PFSK-1 (cell line): ENCODE data around the gene SETX.

Source experiments
- FOXP2 ChIP-seq: optimal IDR thresholded peaks from 2 replicates; pipeline ENCODE3; 2011; ENCODE audit warnings: borderline replicate concordance, control low read depth, inconsistent platforms; ENCODE audit not compliant: insufficient read depth; ENCODE audit errors: extremely low read length, extremely low read depth
- POLR2AphosphoS5 ChIP-seq: IDR thresholded peaks from 2 replicates; pipeline ENCODE4 v1.6.1; 2012; ENCODE audit warnings: low read depth, mild to moderate bottlenecking, control low read depth, low read length, moderate library complexity
- SIN3A ChIP-seq: IDR thresholded peaks from 2 replicates; pipeline ENCODE4 v1.6.1; 2012; ENCODE audit warnings: mild to moderate bottlenecking, low read length, moderate library complexity, borderline replicate concordance; ENCODE audit not compliant: insufficient read depth
- TAF1 ChIP-seq: IDR thresholded peaks from 2 replicates; pipeline ENCODE4 v1.6.1; 2012; ENCODE audit warnings: low read length, control low read depth, borderline replicate concordance; ENCODE audit not compliant: insufficient read depth
- TF ChIP-seq, protein P1 (sequence below), 2 experiments: IDR thresholded peaks; 2 replicates each; pipeline versions ENCODE4 v1.6.1 to v1.8.0; 2011 to 2012; ENCODE audit warnings: low read depth in 2 of 2, low read length in 2 of 2, control low read depth in 1 of 2, inconsistent platforms in 1 of 2, mild to moderate bottlenecking in 1 of 2, moderate library complexity in 1 of 2; ENCODE audit not compliant: insufficient read depth in 1 of 2

Gene SETX

DNA sequence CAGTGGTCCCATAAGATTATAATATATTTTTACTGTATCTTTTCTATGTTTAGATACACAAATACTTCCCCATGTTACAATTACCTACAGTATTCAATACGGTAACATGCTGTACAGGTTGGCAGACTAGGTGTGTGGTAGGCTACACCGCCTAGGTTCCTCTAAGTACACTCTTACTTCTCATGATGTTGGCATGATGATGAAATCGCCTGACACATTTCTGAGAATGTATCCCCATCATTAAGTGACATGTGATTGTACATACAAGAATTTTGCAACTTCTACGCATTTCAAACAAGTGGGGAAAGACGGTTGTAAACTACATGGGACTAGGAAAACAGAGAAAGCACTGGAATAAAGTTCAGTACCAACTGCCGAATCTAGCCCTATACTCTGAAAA lies 53.3 kb downstream of the SETX start:
- no peak for TF ChIP-seq POLR2AphosphoS5
- no peak for TF ChIP-seq TAF1
- no peak for TF ChIP-seq SIN3A
- TF ChIP-seq FOXP2 = no peak
- TF ChIP-seq, protein P1, sequence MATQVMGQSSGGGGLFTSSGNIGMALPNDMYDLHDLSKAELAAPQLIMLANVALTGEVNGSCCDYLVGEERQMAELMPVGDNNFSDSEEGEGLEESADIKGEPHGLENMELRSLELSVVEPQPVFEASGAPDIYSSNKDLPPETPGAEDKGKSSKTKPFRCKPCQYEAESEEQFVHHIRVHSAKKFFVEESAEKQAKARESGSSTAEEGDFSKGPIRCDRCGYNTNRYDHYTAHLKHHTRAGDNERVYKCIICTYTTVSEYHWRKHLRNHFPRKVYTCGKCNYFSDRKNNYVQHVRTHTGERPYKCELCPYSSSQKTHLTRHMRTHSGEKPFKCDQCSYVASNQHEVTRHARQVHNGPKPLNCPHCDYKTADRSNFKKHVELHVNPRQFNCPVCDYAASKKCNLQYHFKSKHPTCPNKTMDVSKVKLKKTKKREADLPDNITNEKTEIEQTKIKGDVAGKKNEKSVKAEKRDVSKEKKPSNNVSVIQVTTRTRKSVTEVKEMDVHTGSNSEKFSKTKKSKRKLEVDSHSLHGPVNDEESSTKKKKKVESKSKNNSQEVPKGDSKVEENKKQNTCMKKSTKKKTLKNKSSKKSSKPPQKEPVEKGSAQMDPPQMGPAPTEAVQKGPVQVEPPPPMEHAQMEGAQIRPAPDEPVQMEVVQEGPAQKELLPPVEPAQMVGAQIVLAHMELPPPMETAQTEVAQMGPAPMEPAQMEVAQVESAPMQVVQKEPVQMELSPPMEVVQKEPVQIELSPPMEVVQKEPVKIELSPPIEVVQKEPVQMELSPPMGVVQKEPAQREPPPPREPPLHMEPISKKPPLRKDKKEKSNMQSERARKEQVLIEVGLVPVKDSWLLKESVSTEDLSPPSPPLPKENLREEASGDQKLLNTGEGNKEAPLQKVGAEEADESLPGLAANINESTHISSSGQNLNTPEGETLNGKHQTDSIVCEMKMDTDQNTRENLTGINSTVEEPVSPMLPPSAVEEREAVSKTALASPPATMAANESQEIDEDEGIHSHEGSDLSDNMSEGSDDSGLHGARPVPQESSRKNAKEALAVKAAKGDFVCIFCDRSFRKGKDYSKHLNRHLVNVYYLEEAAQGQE (IDR thresholded peaks at IDR 0.05; ENCODE audit: insufficient read depth in 1 of 2, low read depth in 2 of 2, low read length in 2 of 2) = no peak

DNA sequence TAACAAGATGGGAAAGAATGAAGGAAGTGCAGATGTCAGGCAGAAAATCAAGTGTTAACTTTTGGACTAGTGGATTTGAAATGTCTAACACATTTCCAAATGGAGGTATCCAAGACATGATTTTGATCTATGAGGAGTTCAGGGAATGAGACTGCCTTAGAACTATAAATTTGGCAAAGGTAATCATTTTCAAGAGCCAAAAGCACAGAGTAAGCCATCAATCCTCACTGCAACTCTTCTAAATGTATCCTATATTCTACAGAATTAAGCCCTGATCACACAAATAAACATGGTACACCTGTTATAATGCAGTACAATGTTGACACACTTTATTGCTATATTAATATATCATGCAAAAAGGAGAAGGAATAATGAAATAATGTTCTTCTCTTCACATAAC lies 55.6 kb downstream of the SETX start:
- TF ChIP-seq SIN3A = no peak
- TF ChIP-seq FOXP2 = no peak
- no peak for TF ChIP-seq TAF1
- TF ChIP-seq, protein P1 (IDR thresholded peaks at IDR 0.05; ENCODE audit: insufficient read depth in 1 of 2, low read depth in 2 of 2, low read length in 2 of 2) = no peak
- no peak for TF ChIP-seq POLR2AphosphoS5

DNA sequence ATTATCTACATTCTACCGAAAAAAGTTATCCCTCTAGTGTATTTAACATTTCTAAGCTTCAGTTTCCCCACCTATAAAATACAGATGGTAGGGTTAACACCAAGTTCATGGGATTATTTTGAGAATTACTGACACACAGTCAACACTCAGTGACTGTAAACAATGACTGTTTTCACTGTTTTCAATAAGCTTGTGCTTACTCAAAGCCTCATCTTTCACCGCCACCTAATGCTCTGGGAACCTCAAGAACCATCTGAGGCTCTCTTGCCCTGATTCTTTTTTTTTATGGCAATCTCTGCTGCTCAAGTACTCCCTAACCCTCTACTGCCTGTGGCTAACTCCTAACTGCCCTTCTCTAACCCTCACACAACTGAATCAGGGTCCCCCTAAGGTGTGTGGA lies 59.6 kb downstream of the SETX start:
- TF ChIP-seq TAF1 = no peak
- no peak for TF ChIP-seq POLR2AphosphoS5
- TF ChIP-seq, protein P1 (IDR thresholded peaks at IDR 0.05; ENCODE audit: insufficient read depth in 1 of 2, low read depth in 2 of 2, low read length in 2 of 2) = no peak
- TF ChIP-seq FOXP2 = no peak
- no peak for TF ChIP-seq SIN3A

DNA sequence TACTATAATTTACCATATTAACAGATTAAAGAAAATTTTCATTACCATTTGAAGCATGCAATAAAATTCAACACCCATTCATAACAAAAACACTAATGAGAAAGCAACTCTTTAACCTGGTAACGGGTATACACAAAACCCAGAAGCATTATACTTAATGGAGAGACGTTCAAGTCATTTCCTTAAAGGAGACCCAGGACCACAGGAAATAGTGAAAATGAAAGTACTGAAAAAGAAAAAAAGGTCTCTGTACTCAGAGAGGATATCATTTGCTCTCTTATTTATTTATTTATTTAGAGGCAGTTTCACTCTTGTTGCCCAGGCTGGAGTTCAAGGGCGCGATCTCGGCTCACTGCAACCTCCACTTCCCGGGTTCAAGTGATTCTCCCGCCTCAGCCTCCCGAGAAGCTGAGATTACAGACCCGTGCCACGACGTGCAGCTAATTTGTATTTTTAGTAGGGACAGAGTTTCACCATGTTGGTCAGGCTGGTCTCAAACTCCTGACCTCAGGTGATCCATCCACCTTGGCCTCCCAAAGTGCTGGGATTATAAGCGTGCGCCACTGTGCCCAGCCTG lies 61.6 kb downstream of the SETX start:
- TF ChIP-seq, protein P1 (IDR thresholded peaks at IDR 0.05; ENCODE audit: insufficient read depth in 1 of 2, low read depth in 2 of 2, low read length in 2 of 2) = no peak
- TF ChIP-seq TAF1 (no peak), SIN3A (no peak), POLR2AphosphoS5 (no peak), FOXP2 (no peak)

DNA sequence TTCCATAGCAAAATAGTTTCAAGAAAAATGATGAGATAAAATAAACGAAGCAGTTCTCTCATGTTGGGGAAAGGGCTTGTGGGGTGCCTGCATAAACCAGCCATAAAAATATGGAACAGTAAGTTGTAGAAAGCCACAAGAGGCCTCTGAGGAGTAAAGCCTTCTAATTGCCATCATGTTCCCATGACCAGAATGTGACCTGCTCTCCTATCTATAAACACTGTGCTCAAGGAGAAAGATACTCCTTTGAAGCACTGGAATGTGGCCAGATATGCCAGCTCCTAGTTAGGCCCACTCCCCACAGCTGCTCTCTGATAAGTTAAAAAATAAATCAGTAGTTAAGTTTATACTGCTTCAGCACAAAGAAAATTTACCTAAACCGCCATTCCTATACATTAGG lies 65.8 kb downstream of the SETX start:
- TF ChIP-seq FOXP2 (no peak), TAF1 (no peak), SIN3A (no peak), POLR2AphosphoS5 (no peak)
- TF ChIP-seq, protein P1 (IDR thresholded peaks at IDR 0.05; ENCODE audit: insufficient read depth in 1 of 2, low read depth in 2 of 2, low read length in 2 of 2) = no peak
